Measurements from ENCODE around the gene TMEM181.

TMEM181 gene

GRCh38 chr6:158589366-158589765 lies 29.5 kb downstream of the TMEM181 start:
- DNase-seq (ENCODE audit: low read depth in 1 of 2, low spot score in 1 of 2): no peak
- TF ChIP-seq POLR2AphosphoS5 (IDR thresholded peaks at IDR 0.05; ENCODE audit: low read depth): no peak
- H3K27me3 ChIP-seq (ENCODE audit: insufficient read depth, poor library complexity, severe bottlenecking): no peaks in the 10 kb centered on the region
- no peak overlapping the region for H3K27ac ChIP-seq (replicated peaks)
- H3K4me3 ChIP-seq (replicated peaks; ENCODE audit: insufficient read depth, low read length): no peak overlapping the region

- Histone ChIP-seq H3K27me3 (ENCODE audit: insufficient read depth, poor library complexity, severe bottlenecking) (no peaks in the 10 kb centered on the region), H3K27ac (replicated peaks) (no peak overlapping the region), H3K4me3 (replicated peaks; ENCODE audit: insufficient read depth, low read length) (no peak overlapping the region)
- TF ChIP-seq CTCF (IDR thresholded peaks at IDR 0.05; ENCODE audit: insufficient read depth, low read length) (no peak), GABPA (IDR thresholded peaks at IDR 0.05; ENCODE audit: low read depth) (no peak), SPI1 (IDR thresholded peaks at IDR 0.05; ENCODE audit: borderline replicate concordance, low read depth) (no peak), REST (IDR thresholded peaks at IDR 0.05; ENCODE audit: insufficient replicate concordance, low read depth) (no peak), POLR2AphosphoS5 (IDR thresholded peaks at IDR 0.05; ENCODE audit: low read depth) (no peak)
- DNase-seq (ENCODE audit: low read depth in 1 of 2, low spot score in 1 of 2): no peak
Measured at GRCh38 chr6:158591134-158591809, 31.4 kb downstream of the TMEM181 start.

- Histone ChIP-seq H3K27me3 (ENCODE audit: insufficient read depth, poor library complexity, severe bottlenecking) (no peaks in the 10 kb centered on the region), H3K4me3 (replicated peaks; ENCODE audit: insufficient read depth, low read length) (no peak overlapping the region), H3K27ac (replicated peaks) (no peak overlapping the region)
- no peak for DNase-seq (ENCODE audit: low read depth in 1 of 2, low spot score in 1 of 2)
- no peak for TF ChIP-seq GABPA (IDR thresholded peaks at IDR 0.05; ENCODE audit: low read depth)
- TF ChIP-seq CTCF (IDR thresholded peaks at IDR 0.05; ENCODE audit: insufficient read depth, low read length): no peak
- TF ChIP-seq REST (IDR thresholded peaks at IDR 0.05; ENCODE audit: insufficient replicate concordance, low read depth): no peak
- no peak for TF ChIP-seq POLR2AphosphoS5 (IDR thresholded peaks at IDR 0.05; ENCODE audit: low read depth)
- TF ChIP-seq SPI1 (IDR thresholded peaks at IDR 0.05; ENCODE audit: borderline replicate concordance, low read depth): no peak
Measured at GRCh38 chr6:158591810-158592209, 31.9 kb downstream of the TMEM181 start.

- Histone ChIP-seq H3K27ac (replicated peaks) (no peak overlapping the region), H3K4me3 (replicated peaks; ENCODE audit: insufficient read depth, low read length) (no peak overlapping the region), H3K27me3 (ENCODE audit: insufficient read depth, poor library complexity, severe bottlenecking) (no peaks in the 10 kb centered on the region)
- no peak for DNase-seq (ENCODE audit: low read depth in 1 of 2, low spot score in 1 of 2)
- TF ChIP-seq SPI1 (IDR thresholded peaks at IDR 0.05; ENCODE audit: borderline replicate concordance, low read depth) (no peak), REST (IDR thresholded peaks at IDR 0.05; ENCODE audit: insufficient replicate concordance, low read depth) (no peak), POLR2AphosphoS5 (IDR thresholded peaks at IDR 0.05; ENCODE audit: low read depth) (no peak), CTCF (IDR thresholded peaks at IDR 0.05; ENCODE audit: insufficient read depth, low read length) (no peak), GABPA (IDR thresholded peaks at IDR 0.05; ENCODE audit: low read depth) (no peak)
Measured at GRCh38 chr6:158593670-158594069, 33.8 kb downstream of the TMEM181 start.

All from HL-60 (cell line).